ENCODE results near the gene DUSP8.

GRCh38 chr11:1563149-1563638 lies 8.9 kb downstream of the DUSP8 start:
- TF ChIP-seq CTCF (IDR thresholded peaks at IDR 0.05) (no peak), CHD2 (IDR thresholded peaks at IDR 0.05; ENCODE audit: low read length, partially characterized antibody) (no peak), POLR2A (IDR thresholded peaks at IDR 0.05; ENCODE audit: low read length) (no peak)

Data from A549 (cell line).